HG03159 (cell line): Measurements from ENCODE around the gene TIMELESS.
"Not testable (repeated sequence)": the region's sequence is repeated elsewhere in the genome, so short reads cannot be mapped to it uniquely, and the experiment has no call there.

Experiments used
- ATAC-seq: cut with Tn5 transposase; IDR thresholded peaks from one replicate; pipeline ENCODE4 v1.9.1; 2021; ENCODE audit warnings: mild to moderate bottlenecking, moderate library complexity; ENCODE audit not compliant: unreplicated experiment

Gene TIMELESS, protein sequence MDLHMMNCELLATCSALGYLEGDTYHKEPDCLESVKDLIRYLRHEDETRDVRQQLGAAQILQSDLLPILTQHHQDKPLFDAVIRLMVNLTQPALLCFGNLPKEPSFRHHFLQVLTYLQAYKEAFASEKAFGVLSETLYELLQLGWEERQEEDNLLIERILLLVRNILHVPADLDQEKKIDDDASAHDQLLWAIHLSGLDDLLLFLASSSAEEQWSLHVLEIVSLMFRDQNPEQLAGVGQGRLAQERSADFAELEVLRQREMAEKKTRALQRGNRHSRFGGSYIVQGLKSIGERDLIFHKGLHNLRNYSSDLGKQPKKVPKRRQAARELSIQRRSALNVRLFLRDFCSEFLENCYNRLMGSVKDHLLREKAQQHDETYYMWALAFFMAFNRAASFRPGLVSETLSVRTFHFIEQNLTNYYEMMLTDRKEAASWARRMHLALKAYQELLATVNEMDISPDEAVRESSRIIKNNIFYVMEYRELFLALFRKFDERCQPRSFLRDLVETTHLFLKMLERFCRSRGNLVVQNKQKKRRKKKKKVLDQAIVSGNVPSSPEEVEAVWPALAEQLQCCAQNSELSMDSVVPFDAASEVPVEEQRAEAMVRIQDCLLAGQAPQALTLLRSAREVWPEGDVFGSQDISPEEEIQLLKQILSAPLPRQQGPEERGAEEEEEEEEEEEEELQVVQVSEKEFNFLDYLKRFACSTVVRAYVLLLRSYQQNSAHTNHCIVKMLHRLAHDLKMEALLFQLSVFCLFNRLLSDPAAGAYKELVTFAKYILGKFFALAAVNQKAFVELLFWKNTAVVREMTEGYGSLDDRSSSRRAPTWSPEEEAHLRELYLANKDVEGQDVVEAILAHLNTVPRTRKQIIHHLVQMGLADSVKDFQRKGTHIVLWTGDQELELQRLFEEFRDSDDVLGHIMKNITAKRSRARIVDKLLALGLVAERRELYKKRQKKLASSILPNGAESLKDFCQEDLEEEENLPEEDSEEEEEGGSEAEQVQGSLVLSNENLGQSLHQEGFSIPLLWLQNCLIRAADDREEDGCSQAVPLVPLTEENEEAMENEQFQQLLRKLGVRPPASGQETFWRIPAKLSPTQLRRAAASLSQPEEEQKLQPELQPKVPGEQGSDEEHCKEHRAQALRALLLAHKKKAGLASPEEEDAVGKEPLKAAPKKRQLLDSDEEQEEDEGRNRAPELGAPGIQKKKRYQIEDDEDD

DNA sequence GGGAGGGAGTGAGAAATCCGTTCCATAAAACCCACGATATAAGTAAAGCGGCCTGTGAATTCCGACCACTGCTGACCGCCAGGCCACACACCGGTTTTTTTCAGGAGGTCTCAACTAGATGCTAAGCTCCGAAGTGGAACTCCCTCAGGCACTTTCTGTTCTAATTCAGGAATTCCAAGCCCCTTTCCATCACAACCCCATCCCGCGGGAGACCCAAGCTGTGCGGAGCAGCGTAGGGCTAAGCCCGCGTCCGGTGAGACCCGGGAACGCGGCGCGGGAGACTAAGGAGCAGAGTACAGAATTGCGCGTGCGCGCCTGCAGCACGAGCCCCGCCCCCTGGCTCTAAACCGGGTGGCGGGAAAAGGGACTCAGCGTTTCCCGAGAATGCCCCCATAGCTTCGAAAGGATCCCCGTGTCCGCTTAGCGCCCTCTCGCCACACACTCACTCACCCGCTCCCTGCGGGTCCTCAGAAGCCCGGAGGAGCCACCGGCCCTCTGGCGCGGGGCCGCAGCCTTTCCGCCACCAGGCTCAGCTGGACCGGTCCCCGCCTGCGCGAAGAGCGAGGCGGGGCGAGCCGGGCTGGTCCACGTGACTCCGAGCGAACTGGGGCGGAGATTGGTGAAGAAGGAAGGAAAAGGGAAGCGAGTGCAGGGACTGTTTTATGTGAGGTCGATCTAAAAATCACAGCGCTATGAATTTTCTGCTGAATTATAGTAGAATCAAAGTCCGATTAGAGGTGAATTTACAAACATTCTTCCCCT, at the start of gene TIMELESS:
TIMELESS (minus strand) TSS at position 567 of the 762 bp plus-strand sequence. CDS start 15,256 bp downstream, outside the sequence.
- ATAC-seq: peak; percentile 97

DNA sequence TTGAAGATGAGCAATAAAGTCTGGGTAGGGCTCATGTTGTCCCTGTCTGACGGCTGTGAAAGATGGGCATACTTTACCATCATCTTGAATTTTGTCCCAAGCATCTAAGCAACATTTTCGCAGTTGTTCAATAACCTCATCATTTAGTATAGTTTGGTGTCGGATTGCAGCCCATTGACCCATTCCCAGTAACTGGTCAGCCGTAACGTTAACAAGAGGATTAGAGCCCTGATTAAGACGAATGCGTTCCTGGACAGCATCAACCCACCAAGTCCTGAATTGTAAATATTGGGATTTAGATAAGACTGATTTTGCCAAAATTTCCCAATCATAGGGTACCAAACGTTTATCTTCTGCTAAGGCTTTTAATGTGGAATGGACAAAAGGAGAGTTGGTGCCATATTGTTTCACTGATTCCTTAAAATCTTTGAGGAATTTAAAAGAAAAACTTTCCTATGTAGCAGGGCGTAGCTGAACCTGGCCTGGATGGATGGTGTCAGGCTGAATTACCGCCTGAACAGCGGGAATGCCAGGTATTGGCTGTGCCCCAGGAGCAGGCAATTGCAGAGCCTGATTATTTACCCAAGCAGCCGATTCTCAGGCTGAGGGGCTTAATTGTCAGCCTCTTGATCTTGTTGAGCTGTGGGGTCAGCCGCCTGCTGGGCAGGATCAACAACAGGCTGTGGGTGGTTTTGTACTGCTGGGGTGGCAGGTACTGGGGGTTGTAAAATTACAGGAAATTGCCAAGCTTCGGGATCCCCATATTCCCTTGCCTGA, 49.1 kb upstream of the TIMELESS start:
- ATAC-seq: not testable (repeated sequence)

DNA sequence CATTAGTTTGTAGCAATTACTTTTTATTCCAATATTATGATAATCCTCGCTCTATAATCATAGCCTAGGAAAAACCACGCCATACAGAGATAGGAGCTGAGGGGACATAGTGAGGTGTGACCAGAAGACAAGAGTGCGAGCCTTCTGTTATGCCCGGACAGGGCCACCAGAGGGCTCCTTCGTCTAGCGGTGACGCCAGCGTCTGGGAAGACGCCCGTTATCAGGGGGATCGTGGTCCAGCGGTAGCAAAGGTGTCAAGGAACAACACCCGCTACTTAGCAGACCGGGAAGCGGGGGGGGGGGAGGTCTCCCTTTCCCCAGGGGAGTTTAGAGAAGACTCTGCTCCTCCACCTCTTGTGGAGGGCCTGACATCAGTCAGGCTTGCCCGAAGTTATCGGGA, 47.5 kb upstream of the TIMELESS start:
- not testable (repeated sequence) for ATAC-seq

DNA sequence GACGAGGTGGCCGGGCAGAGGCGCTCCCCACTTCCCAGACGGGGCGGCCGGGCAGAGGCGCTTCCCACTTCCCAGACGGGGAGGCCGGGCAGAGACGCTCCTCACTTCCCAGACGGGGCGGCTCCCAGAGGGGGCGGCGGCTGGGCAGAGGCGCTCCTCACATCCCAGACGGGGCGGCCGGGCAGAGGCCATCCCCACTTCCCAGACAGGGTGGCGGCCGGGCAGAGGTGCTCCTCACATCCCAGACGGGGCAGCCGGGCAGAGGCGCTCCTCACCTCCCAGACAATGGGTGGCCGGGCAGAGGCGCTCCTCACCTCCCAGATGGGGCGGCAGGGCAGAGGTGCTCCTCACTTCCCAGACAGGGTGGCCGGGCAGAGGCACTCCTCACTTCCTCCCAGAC, 45.3 kb upstream of the TIMELESS start:
- ATAC-seq: not testable (repeated sequence)

DNA sequence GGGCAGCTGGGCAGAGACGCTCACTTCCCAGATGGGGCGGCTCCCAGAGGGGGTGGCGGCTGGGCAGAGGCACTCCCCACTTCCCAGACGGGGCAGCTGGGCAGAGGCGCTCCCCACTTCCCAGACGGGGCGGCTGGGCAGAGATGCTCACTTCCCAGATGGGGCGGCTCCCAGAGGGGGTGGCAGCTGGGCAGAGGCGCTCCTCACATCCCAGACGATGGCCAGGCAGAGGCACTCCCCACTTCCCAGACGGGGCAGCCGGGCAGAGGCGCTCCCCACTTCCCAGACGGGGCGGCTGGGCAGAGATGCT, 44.8 kb upstream of the TIMELESS start:
- not testable (repeated sequence) for ATAC-seq

DNA sequence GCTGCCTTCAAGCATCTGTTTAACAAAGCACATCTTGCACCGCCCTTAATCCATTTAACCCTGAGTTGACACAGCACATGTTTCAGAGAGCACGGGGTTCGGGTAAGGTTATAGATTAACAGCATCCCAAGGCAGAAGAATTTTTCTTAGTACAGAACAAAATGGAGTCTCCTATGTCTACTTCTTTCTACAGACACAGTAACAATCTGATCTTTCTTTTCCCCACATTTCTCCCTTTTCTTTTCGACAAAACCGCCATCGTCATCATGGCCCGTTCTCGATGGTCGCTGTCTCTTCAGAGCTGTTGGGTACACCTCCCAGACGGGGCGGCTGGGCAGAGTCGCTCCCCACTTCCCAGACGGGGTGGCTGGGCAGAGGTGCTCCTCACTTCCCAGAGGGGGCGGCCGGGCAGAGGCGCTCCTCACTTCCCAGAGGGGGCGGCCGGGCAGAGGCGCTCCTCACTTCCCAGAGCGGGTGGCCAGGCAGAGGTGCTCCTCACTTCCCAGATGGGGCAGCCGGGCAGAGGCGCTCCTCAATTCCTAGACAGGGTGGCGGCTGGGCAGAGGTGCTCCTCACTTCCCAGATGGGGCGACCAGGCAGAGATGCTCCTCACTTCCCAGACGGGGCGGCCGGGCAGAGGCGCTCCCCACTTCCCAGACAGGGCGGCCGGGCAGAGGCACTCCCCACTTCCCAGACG, 44.3 kb upstream of the TIMELESS start:
- not testable (repeated sequence) for ATAC-seq

DNA sequence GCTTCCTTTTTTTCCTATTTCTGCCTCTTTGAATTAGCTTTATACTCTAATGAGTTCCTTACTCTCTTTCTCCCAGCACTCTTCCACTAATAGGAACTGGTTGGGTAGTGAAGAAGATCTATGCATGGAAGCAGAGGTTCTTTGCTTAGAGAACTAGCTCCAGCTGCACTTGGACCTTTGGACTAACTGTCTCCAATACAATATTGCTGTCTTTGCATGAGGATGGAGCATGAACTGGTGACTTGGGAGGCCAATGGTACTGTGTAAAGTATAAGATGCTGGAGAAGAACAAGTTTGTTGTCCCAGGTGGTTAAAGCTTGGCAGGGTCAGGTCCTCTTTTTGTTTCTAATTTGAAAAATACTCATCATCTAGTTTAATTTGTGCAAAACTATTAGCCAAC, 41.1 kb upstream of the TIMELESS start:
- ATAC-seq: no peak

DNA sequence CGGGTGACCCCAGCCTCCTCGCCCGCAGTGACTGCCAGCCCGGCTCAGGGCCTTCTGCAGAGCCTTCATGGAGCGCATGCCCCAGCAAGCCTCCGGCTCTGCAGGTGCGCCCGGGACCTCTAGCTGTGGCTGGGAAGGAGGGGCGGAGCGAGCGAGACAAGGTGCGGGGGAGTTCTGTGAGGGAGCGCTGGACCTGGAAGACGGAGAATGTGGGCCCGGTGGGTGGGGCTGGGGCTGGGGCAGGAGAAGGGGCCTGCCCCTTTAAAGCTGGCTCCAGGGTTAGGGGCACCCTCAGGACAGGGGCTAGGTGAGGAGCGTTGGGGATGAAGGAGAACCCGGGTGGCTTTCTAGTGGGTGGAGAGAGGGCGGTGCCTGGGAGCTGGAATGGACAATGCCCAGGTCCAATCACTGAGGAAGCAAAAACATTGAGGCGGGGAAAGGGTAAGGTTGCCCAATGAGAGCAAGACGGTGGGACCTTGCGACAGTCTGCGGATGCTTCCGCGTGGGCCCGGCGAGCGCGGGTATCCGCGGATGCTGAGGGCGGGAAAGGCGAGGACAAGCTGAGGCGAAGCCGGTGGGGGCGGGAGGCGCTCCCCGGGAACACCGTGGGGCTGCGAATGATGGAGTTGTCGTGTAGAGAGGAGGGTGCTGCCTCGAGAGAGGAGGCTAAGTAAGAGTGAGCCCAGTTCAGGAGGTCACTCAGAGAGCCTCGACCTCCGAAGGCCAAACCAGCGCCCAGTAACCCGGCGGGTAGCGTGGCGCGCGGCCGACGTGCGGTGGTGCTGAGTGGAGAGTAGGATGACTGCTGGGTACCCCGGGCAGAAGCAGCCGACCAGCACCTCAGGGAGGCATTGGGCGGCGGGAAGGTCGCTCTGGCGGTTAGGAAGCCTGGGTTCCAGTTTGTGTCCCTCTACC, 39.1 kb upstream of the TIMELESS start, which contains the start of gene GLS2:
GLS2 (minus strand) TSS at position 121 of the 915 bp plus-strand sequence; CDS start at position 78, 43 bp downstream.
- peak; percentile 96 for ATAC-seq

DNA sequence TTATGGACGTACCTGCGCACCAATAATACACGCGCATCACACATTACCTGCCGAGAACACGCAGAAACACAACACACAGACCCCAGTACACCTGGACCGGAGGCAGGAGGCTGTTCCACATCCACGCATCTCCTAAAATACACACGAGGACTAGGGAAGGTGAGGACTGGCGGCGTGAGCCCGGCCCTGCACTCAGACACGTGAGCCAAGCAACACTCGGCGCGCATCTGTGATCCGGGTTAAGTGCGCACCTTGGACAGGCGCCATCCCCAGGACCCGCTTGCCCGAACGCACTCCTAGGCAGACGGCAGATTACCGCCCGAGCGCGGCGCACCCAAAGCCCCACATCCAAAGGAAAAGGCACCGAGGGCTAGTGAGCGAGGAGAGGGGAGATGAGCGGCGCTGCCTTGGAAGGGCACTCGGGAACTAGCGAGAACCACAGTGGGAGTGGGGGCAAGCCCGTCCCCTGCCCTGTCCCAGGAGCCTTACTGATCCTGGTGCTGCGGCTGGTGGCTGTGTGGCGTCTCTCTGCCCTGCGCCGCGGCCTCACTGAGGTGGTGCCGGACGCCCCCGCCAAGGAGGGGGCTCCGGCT, 38.3 kb upstream of the TIMELESS start:
- no peak for ATAC-seq

DNA sequence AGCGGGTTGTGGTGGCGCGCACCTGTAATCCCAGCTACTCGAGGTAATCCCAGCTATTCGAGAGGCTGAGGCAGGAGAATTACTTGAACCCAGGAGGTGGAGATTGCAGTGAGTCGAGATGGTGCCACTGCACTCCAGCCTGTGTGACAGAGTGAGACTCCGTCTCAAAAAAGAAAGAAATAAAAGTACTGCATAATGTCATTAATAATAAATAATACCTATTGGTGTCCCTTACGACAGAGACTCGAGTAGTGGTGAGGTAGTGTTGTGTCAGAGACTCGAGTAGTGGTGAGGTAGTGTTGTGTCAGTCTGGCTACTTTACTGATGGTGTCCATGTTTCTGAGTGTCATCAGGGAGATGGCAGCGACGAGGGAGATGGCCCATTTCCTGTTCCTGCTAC, 37.5 kb upstream of the TIMELESS start:
- ATAC-seq: no peak

DNA sequence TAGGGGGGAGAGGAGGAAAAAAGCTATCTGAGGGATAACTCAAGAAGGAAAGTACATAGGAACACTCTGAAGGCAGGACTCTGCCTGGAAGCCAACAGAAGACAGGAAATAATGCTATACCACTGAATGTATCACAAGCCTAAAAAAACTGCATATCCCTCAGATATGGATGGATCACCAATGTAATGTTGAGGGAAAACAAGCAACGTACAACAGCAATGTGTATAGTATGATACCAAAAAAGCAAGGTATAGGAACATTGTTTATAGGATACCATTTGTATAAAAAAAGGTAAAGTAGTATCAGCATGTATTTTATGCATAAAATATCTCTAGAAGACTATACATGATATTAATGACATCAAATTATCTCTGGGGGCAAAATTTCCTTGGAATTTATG, 35.3 kb upstream of the TIMELESS start:
- no peak for ATAC-seq

DNA sequence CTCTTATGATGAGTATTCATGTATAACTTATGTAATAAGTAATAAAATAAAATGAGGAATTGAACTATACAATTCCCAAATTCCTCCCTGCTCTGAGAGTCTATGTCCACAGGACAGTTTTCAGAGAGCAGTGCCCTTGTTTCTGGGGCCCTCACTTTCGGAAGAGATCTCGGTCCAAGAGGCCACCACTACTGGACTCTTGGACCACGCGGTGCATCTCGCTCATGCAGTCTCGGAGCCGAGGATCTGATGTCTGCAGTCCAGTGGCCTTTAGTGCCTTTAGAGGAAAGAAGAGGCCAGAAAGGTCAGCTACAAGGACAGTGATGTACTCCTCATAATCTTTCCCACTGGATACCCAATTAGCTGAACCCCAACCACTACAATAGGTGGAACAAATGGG, 30.4 kb upstream of the TIMELESS start:
- no peak for ATAC-seq

DNA sequence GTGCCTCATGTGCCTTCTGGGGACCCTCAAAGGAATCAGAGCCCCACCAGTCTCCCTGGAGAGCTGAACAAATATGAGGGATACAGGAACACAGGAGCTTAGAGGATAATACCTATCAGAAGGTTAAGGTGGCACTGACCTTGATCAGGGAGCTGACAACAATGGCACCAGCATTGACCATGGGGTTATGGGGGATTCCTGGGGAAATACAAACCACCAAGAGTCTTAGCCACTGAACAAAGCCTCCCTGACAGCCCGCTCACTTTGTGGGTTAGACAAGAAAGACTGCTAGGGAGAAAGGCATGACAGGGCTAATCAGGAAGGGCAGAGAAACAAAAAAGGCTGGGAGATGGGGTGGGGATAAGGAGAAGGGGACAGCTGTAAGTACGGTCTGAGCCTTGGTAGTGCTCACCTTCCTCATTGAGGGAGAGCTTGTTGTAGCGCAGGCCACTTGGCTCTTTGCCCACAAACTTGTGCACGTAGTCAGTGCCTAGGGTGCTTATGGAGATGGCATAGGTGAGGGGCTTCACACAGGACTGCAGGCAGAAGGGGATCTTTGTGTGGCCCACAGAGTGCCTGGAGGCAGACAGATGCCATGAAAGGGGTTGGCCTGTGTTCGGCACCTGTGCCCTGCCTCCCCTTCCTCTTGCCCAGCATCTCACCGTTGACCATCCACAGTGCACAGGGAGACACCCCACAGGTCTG, 28.4 kb upstream of the TIMELESS start:
- ATAC-seq: no peak

DNA sequence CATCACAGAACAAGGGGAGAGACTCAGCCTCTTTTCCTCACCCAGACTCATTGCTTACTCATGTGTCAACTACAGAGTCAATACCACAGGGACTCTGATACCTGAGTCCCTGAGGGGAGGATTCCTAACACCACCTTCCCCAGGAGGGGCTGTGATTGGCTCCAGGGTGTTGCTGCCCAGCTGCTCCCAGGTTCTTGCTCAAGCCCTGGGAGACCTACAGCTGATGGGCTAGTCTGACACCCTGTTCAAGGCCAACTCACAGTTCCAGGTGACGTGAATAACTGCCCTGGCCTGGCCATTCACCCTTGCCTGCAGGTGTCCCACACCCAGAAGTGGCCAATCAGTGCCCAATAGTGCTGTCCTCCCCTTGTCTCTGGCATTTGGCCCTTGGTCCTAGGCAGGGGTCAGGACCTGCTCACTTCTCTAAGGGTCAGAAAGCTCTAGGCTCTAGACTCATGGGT, 27.8 kb upstream of the TIMELESS start:
- ATAC-seq: no peak

DNA sequence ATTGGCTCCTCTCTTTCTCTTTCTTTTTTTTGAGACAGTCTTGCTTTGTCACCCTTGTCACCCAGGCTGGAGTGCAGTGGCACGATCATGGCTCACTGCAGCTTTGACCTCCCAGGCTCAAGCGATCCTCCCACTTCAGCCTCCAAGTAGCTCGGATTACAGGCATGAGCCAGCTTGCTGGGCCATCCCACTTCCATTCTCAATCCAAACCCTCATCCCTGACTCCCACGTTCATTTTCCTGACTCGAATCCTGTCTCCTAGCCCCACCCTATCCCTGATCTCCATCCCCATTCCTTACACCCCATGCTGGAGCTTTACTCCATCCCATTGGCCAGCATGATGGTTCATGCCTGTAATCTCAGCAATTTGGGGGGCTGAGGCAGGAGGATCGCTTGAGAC, 26.9 kb upstream of the TIMELESS start:
- ATAC-seq: no peak

DNA sequence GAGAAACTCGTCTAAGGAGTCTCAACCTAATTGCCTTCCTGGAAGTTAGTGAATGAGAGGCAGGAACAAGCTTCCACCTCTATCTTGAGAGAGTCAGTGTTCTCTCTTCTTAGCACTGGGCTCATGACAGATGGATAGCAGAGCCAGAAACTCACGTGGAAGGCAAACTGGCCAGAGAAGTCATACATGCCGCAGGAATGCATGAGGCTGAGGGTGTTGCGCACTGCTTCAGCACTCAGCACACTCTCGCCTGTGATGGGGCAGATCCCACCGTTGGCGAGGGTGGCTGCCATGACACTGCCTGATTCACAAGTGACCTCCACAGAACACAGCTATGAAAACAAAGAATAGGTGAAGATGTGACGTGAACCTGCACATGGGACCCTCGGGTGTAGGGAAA, 25.2 kb upstream of the TIMELESS start:
- ATAC-seq: no peak
